Measurements from ENCODE around the gene EIF2AK3.

The EIF2AK3 gene

GRCh38 chr2:88542668-88543067, 84.6 kb downstream of the EIF2AK3 start:
- no peak for DNase-seq (ENCODE audit: low read depth, low spot score)

GRCh38 chr2:88540346-88540745, 86.9 kb downstream of the EIF2AK3 start:
- no peak for DNase-seq (ENCODE audit: low read depth, low spot score)

- no peak for DNase-seq (ENCODE audit: low read depth, low spot score)
Measured at GRCh38 chr2:88538362-88538917, 88.8 kb downstream of the EIF2AK3 start.

- no peak for DNase-seq (ENCODE audit: low read depth, low spot score)
Measured at GRCh38 chr2:88537640-88538039, 89.6 kb downstream of the EIF2AK3 start.

GRCh38 chr2:88530081-88530480, 97.2 kb downstream of the EIF2AK3 start:
- DNase-seq (ENCODE audit: low read depth, low spot score) = no peak

- no peak for DNase-seq (ENCODE audit: low read depth, low spot score)
Measured at GRCh38 chr2:88521445-88522073, 105.7 kb downstream of the EIF2AK3 start.

- no peak for DNase-seq (ENCODE audit: low read depth, low spot score)
Measured at GRCh38 chr2:88517759-88518201, 109.5 kb downstream of the EIF2AK3 start.

Measured in activated CD4-positive, CD25-positive, alpha-beta regulatory T cell treated with anti-CD3 and anti-CD28 coated beads, Interleukin-2, amount 50 U/mL, for 16 hours (primary cell).